Heart left ventricle (tissue), 16 donors: Measurements from ENCODE around the gene ITGBL1. TPM values are rescaled to one million over a fixed set of nuclear protein-coding genes. Genes with fewer than 3 reads are reported as not detected.

Experiments used
- ATAC-seq, 4 donors: fragments of 200-7000 bp; cut with Tn5 transposase; one replicate each; pipeline ENCODE4 v1.9.1; 2020 to 2022; ENCODE audit warnings: moderate library complexity in 4 of 4, mild to moderate bottlenecking in 3 of 4, moderate number of reproducible peaks in 1 of 4
- DNase-seq, 5 donors: peaks; one replicate each; pipeline ENCODE4 v3.0.0-alpha.2; 2020
- H3K27ac ChIP-seq, 12 donors: fragments of 200-600 bp; sonication (generic) in 4 of 12; one replicate each; pipeline versions ENCODE4 v1.5.0 to v1.8.0; 2016 to 2022; ENCODE audit warnings: mild to moderate bottlenecking in 2 of 12
- H3K27me3 ChIP-seq, 9 donors: fragments of 200-600 bp; sonication (generic) in 2 of 9; one replicate each; pipeline versions ENCODE4 v1.5.1 to v1.8.0; 2016 to 2022; ENCODE audit warnings: mild to moderate bottlenecking in 3 of 9
- H3K36me3 ChIP-seq, 9 donors: fragments of 200-600 bp; sonication (generic) in 2 of 9; one replicate each; pipeline versions ENCODE4 v1.5.0 to v1.8.0; 2018 to 2022; ENCODE audit warnings: mild to moderate bottlenecking in 2 of 9
- H3K4me1 ChIP-seq, 12 donors: fragments of 200-600 bp; sonication (generic) in 4 of 12; one replicate each; pipeline versions ENCODE4 v1.5.0 to v1.8.0; 2016 to 2022; ENCODE audit warnings: mild to moderate bottlenecking in 3 of 12
- H3K4me3 ChIP-seq, 12 donors: fragments of 200-600 bp; sonication (generic) in 4 of 12; one replicate each; pipeline versions ENCODE4 v1.5.0 to v1.8.0; 2017 to 2022; ENCODE audit warnings: mild to moderate bottlenecking in 9 of 12, moderate library complexity in 4 of 12
- H3K9me3 ChIP-seq, 12 donors: fragments of 200-600 bp; sonication (generic) in 4 of 12; one replicate each; pipeline versions ENCODE4 v1.5.0 to v1.8.0; 2016 to 2022; ENCODE audit warnings: mild to moderate bottlenecking in 1 of 12
- POLR2A ChIP-seq, 2 donors: fragments of 450-650 bp; IDR thresholded peaks; one replicate each; pipeline ENCODE4 v1.6.1; 2017; ENCODE audit warnings: antibody characterized with exemption in 2 of 2, mild to moderate bottlenecking in 2 of 2, moderate library complexity in 2 of 2
- WGBS, 4 donors: extraction: QIAGEN DNeasy Blood & Tissue Kit in 2 of 4; methylation state at CpG; one replicate each; pipeline versions ENCODE4 v1.1.5 to v1.1.7; 2013 to 2018; 5-methylcytosine and 5-hydroxymethylcytosine counted together
- intact Hi-C, 10 donors: fragments of 100-400 bp; cut with DNase I; formaldehyde crosslinking; loops; one replicate each; pipeline versions ENCODE4 v1.11.1 to v1.14.2; 2022
- polyA plus RNA-seq, 2 donors: library from polyadenylated mRNA; stranded (reverse); fragments of 200-250 nt; gene quantifications; one replicate each; pipeline ENCODE4 v1.2.3, GENCODE V29; 2013
- total RNA-seq, 9 donors: library from RNA; depleted of rRNA in 2 of 9; stranded (reverse); fragments of >200 nt in 2 of 9; fragmentation: NEBNext Ultra II Directional in 3 of 9; extraction: Animal tissue kit (Norgen Biotek cat#: 25700) in 3 of 9; gene quantifications; one replicate each; pipeline versions ENCODE4 v1.1.0 to v1.2.4, GENCODE V29; 2016 to 2023
- TF ChIP-seq, protein P1 (sequence below), 12 donors: fragments of 200-600 bp; sonication (generic) in 4 of 12; IDR thresholded peaks; one replicate each; pipeline versions ENCODE4 v1.5.0 to v1.8.0; 2018 to 2022; ENCODE audit warnings: antibody characterized with exemption in 12 of 12, mild to moderate bottlenecking in 5 of 12
- donor health status: ischemic (EF 13 %, LVEDD 7.1; RV severe dilation, severe dysfunction).
- donor health status: healthy with polysubstance abuse.
- donor health status: DM: no; HTN: yes; CAD: no.
- donor health status: DM: no; HTN: no; CAD: no.
- donor health status: ischemic (EF 25% LVEDD 6.9; RV normal size, moderate dysfunction).
- donor health status: ischemic (EF 25% LVEDD 5.7; RV mildly dilated, moderate dysfunction).
- donor health status: healthy.
- donor health status: DM: yes; HTN: yes; CAD: no.
- donor health status: ischemic (EF 35%, LVEDD 5.7; RV mildly dilated, moderate dysfunction).
- donor health status: nonischemic (EF 11% LVEDD 7.7; RV severe dilation, severe dysfunction).
- donor health status: DM: yes; HTN: yes; CAD: no.
- donor health status: PGD.
- donor health status: ischemic (EF 29% LVEDD 5.4; RV normal size, mild dysfunction).
- donor health status: nonischemic (EF 23%, LVEDD 6.1; RV moderate dilation, normal function).

The ITGBL1 gene
- total and polyA plus RNA-seq, 11 donors: 0.15 to 5.9 (median 2.5) TPM

DNA sequence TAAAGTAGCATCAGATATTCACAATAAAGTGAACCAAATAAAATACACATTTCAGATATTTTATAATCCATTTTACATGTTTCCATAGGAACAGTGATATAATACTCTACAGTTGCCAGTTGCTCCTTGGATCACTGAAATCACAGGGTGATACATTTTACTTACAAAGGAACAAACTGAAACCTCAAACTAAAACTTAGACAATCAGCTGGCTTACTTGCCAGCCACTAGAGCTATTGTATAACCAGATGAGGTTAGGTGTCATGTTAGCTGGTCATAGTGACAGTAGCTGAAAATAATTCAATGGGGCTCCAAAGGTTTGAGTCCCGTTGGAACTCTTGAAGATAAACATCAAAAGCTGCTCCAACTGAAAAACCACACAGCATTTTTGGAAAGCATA, 274.6 kb downstream of the ITGBL1 start:
- DNase-seq (no peak), ATAC-seq (no peak)
- H3K27ac ChIP-seq: no peak overlapping the region
- H3K36me3 ChIP-seq: peaks cover 0 to 7% (median 0%) of the 10 kb centered on the region in 9 donors
- H3K9me3 ChIP-seq: no peaks in the 10 kb centered on the region
- H3K4me1 ChIP-seq: no peaks in the 10 kb centered on the region
- intact Hi-C loops: no loop called here
- TF ChIP-seq, protein P1, sequence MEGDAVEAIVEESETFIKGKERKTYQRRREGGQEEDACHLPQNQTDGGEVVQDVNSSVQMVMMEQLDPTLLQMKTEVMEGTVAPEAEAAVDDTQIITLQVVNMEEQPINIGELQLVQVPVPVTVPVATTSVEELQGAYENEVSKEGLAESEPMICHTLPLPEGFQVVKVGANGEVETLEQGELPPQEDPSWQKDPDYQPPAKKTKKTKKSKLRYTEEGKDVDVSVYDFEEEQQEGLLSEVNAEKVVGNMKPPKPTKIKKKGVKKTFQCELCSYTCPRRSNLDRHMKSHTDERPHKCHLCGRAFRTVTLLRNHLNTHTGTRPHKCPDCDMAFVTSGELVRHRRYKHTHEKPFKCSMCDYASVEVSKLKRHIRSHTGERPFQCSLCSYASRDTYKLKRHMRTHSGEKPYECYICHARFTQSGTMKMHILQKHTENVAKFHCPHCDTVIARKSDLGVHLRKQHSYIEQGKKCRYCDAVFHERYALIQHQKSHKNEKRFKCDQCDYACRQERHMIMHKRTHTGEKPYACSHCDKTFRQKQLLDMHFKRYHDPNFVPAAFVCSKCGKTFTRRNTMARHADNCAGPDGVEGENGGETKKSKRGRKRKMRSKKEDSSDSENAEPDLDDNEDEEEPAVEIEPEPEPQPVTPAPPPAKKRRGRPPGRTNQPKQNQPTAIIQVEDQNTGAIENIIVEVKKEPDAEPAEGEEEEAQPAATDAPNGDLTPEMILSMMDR (IDR thresholded peaks at IDR 0.05): no peak
- no peak for TF ChIP-seq POLR2A (IDR thresholded peaks at IDR 0.05)
- no peaks in the 10 kb centered on the region for H3K27me3 ChIP-seq
- WGBS, 4 donors: 20 to 48% (median 33%) methylated on average over 1 of the region's 1 CpG
- H3K4me3 ChIP-seq: no peak overlapping the region

DNA sequence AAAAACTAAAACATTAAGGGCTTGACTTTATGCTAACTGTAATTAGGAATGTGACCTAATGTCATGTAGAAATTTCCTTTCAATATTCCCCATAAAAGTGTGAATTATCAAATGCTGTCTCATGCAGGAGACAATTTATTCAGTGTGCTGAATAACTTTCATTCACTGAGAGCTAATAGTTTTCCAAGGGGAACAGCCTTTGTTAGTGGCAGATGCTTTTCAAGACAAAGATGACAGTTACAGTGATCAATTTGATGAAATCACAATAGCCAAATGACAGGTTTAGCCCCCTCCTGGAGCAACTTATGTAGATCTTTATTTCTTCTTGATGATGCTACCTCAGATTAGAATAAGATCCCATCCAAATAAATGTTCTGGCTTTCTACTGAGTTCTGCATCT, 275.5 kb downstream of the ITGBL1 start:
- intact Hi-C loops: no loop called here
- Histone ChIP-seq H3K36me3 (no peaks in the 10 kb centered on the region), H3K9me3 (no peaks in the 10 kb centered on the region), H3K27ac (no peak overlapping the region), H3K4me1 (no peaks in the 10 kb centered on the region), H3K27me3 (no peaks in the 10 kb centered on the region), H3K4me3 (no peak overlapping the region)
- DNase-seq: no peak
- TF ChIP-seq, protein P1 (IDR thresholded peaks at IDR 0.05): no peak
- no peak for TF ChIP-seq POLR2A (IDR thresholded peaks at IDR 0.05)
- no peak for ATAC-seq

DNA sequence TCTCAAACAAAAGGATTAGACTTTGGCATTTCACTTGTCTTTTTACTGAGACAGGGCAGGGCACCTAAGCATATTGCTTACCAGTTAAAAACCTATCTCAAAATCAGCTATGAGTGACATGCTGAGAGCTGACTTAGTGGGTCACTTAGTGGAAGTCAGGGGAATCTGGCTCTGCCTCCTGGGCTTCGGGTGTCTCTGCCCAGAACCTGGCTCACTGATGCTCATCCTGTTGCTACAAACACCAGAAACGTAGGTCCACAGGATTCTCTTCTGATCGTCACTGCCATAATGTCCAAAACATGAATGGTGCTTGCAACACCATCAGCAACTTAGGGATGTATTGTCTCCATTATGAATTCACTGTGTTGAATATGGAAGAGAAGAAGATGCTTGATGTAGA, 276.1 kb downstream of the ITGBL1 start:
- Histone ChIP-seq H3K27me3 (no peaks in the 10 kb centered on the region), H3K4me3 (no peak overlapping the region), H3K27ac (no peak overlapping the region), H3K9me3 (no peaks in the 10 kb centered on the region), H3K4me1 (no peaks in the 10 kb centered on the region), H3K36me3 (no peaks in the 10 kb centered on the region)
- TF ChIP-seq, protein P1 (IDR thresholded peaks at IDR 0.05): no peak
- no peak for TF ChIP-seq POLR2A (IDR thresholded peaks at IDR 0.05)
- ATAC-seq: no peak
- WGBS, 4 donors: 65 to 80% (median 69%) methylated on average over 3 of the region's 3 CpGs
- DNase-seq: no peak
- intact Hi-C loops: no loop called here

DNA sequence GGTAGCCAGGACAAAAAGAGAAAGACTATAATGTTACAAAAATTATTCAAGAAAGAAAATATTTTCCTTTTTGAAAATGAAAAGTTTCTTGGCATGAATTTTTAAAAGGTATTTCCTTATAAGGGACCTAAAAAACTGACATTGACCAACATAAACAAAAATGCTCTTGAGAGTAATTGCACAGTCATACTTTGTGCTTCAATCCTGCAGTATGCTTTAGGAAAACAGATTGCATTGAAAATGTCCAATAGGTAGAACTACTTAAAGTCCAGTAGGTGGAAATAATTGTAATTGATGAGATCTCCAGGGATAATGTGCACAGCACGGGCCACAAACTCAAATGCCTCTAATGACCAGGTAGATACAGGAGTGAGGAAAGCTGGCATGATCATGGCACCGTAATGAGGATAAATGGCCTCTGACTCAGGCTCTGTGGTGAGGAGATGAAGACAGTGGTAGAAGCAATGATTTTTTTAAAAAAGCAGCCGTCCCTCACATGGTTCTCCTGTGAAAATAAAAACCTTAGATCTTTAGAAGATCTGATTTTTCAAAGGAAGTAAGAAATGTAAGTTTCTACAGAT, 278.0 kb downstream of the ITGBL1 start:
- H3K9me3 ChIP-seq: no peaks in the 10 kb centered on the region
- ATAC-seq (no peak), DNase-seq (no peak)
- intact Hi-C loops: no loop called here
- no peak overlapping the region for H3K27ac ChIP-seq
- H3K36me3 ChIP-seq: no peaks in the 10 kb centered on the region
- H3K4me1 ChIP-seq: no peaks in the 10 kb centered on the region
- 78 to 83% (median 80%) methylated on average over 3 of the region's 3 CpGs for WGBS, 4 donors
- H3K27me3 ChIP-seq: no peaks in the 10 kb centered on the region
- no peak overlapping the region for H3K4me3 ChIP-seq
- TF ChIP-seq, protein P1 (IDR thresholded peaks at IDR 0.05): no peak
- TF ChIP-seq POLR2A (IDR thresholded peaks at IDR 0.05): no peak
